ENCODE measurements around the gene TOR1A. TPM values are rescaled to one million over a fixed set of nuclear protein-coding genes. Genes with fewer than 3 reads are reported as not detected.

The TOR1A gene
- polyA plus RNA-seq, 1 donor (not counting 4 experiments of a cell fraction or from before 2014, with no cell fraction given): 60.6 TPM

GRCh38 chr9:129850821-129851550, 27.1 kb upstream of the TOR1A start:
- TF ChIP-seq CTCF (optimal IDR thresholded peaks at IDR 0.05 in 1 of 3, IDR thresholded peaks at IDR 0.05 in 1 of 3, conservative IDR thresholded peaks at IDR 0.05 in 1 of 3; ENCODE audit: extremely low read depth in 1 of 3, insufficient read depth in 2 of 3, low read length in 3 of 3) (no peak), EZH2 (IDR thresholded peaks at IDR 0.05; ENCODE audit: low read length) (no peak)
- Histone ChIP-seq H3K4me2 (ENCODE audit: control insufficient read depth, extremely low read depth, insufficient read depth, low read depth, low read length) (no peak overlapping the region), H3K36me3 (ENCODE audit: control insufficient read depth in 2 of 2, extremely low read depth in 1 of 2, insufficient read depth in 2 of 2, low read length in 2 of 2) (peaks cover 8 to 17% of the 10 kb centered on the region in 2 experiments), H4K20me1 (ENCODE audit: control insufficient read depth, extremely low read depth, insufficient read depth, low read length) (no peaks in the 10 kb centered on the region), H3K27ac (ENCODE audit: control insufficient read depth, insufficient read depth, low read length) (no peak overlapping the region), H3K27me3 (ENCODE audit: control insufficient read depth, extremely low read depth, insufficient read depth, low read length) (no peaks in the 10 kb centered on the region), H3K79me2 (ENCODE audit: control insufficient read depth, insufficient read depth, low read length) (no peaks in the 10 kb centered on the region), H3K9ac (ENCODE audit: control insufficient read depth, extremely low read depth, insufficient read depth, low read length) (no peak overlapping the region), H3K9me1 (ENCODE audit: control insufficient read depth, extremely low read depth, insufficient read depth, low read length) (no peaks in the 10 kb centered on the region), H3K9me3 (ENCODE audit: control insufficient read depth, low read depth, low read length) (no peaks in the 10 kb centered on the region), H2AFZ (ENCODE audit: control insufficient read depth, low read length) (no peak overlapping the region), H3K4me3 (ENCODE audit: control insufficient read depth in 2 of 3, extremely low read depth in 1 of 3, insufficient read depth in 2 of 3, low read depth in 1 of 3, low read length in 3 of 3) (no peak overlapping the region), H3K4me1 (ENCODE audit: control insufficient read depth, extremely low read depth, insufficient read depth, low read length) (no peaks in the 10 kb centered on the region)
- DNase-seq (ENCODE audit: low read depth, low spot score) (no peak), FAIRE-seq (no peak)
- dilution Hi-C loops (cut with MboI; ENCODE audit: extremely low pct_ligation_motif_present, low sequenced_read_pairs): no loop called here

GRCh38 chr9:129849901-129850300, 26.0 kb upstream of the TOR1A start:
- Histone ChIP-seq H2AFZ (ENCODE audit: control insufficient read depth, low read length) (no peak overlapping the region), H3K4me2 (ENCODE audit: control insufficient read depth, extremely low read depth, insufficient read depth, low read depth, low read length) (no peak overlapping the region), H3K27ac (ENCODE audit: control insufficient read depth, insufficient read depth, low read length) (no peak overlapping the region), H3K4me3 (ENCODE audit: control insufficient read depth in 2 of 3, extremely low read depth in 1 of 3, insufficient read depth in 2 of 3, low read depth in 1 of 3, low read length in 3 of 3) (no peak overlapping the region), H3K27me3 (ENCODE audit: control insufficient read depth, extremely low read depth, insufficient read depth, low read length) (no peaks in the 10 kb centered on the region), H3K36me3 (ENCODE audit: control insufficient read depth in 2 of 2, extremely low read depth in 1 of 2, insufficient read depth in 2 of 2, low read length in 2 of 2) (peaks cover 5 to 17% of the 10 kb centered on the region in 2 experiments), H3K4me1 (ENCODE audit: control insufficient read depth, extremely low read depth, insufficient read depth, low read length) (no peaks in the 10 kb centered on the region), H3K79me2 (ENCODE audit: control insufficient read depth, insufficient read depth, low read length) (no peaks in the 10 kb centered on the region), H3K9ac (ENCODE audit: control insufficient read depth, extremely low read depth, insufficient read depth, low read length) (no peak overlapping the region), H3K9me3 (ENCODE audit: control insufficient read depth, low read depth, low read length) (no peaks in the 10 kb centered on the region), H3K9me1 (ENCODE audit: control insufficient read depth, extremely low read depth, insufficient read depth, low read length) (no peaks in the 10 kb centered on the region), H4K20me1 (ENCODE audit: control insufficient read depth, extremely low read depth, insufficient read depth, low read length) (no peaks in the 10 kb centered on the region)
- DNase-seq (ENCODE audit: low read depth, low spot score): no peak
- dilution Hi-C loops (cut with MboI; ENCODE audit: extremely low pct_ligation_motif_present, low sequenced_read_pairs): no loop called here
- no peak for FAIRE-seq
- TF ChIP-seq EZH2 (IDR thresholded peaks at IDR 0.05; ENCODE audit: low read length) (no peak), CTCF (optimal IDR thresholded peaks at IDR 0.05 in 1 of 3, IDR thresholded peaks at IDR 0.05 in 1 of 3, conservative IDR thresholded peaks at IDR 0.05 in 1 of 3; ENCODE audit: extremely low read depth in 1 of 3, insufficient read depth in 2 of 3, low read length in 3 of 3) (no peak)

All from keratinocyte (primary cell).